RWPE1 (cell line): ENCODE data around the gene CD247.

ENCODE experiments used
- CTCF ChIA-PET: fragments of 350-600 bp; sonication (Branson Sonifier 250); formaldehyde crosslinking; extraction: SDS; loops from one replicate; lab custom pipeline; 2021; lab: Yijun Ruan, JAX
- POLR2A ChIA-PET: fragments of 400-600 bp; formaldehyde crosslinking; extraction: SDS; loops from one replicate; lab custom pipeline; 2020; ENCODE audit warnings: antibody characterized with exemption; ENCODE audit not compliant: low non-redundant PET; lab: Yijun Ruan, JAX
- DNase-seq: peaks from one replicate; pipeline ENCODE4 v3.0.0; 2012; ENCODE audit warnings: low spot score
- H3K27ac ChIP-seq: fragments of 450-650 bp; 2 replicates; pipeline ENCODE4 v1.5.1; 2017
- CTCF ChIP-seq: fragments of 450-650 bp; conservative IDR thresholded peaks from 2 replicates; pipeline ENCODE4 v1.5.1; 2017; ENCODE audit warnings: low read depth, mild to moderate bottlenecking

CD247 gene

GRCh38 chr1:167483790-167484189 is 34.5 kb downstream of the CD247 start:
- POLR2A ChIA-PET, result no interaction called here
- CTCF ChIA-PET, result no interaction called here
- TF ChIP-seq CTCF, result no peak
- no peak overlapping the region for H3K27ac ChIP-seq
- no peak for DNase-seq

- CTCF ChIA-PET, result no interaction called here
- no peak for TF ChIP-seq CTCF
Measured at GRCh38 chr1:167482184-167482583, 36.1 kb downstream of the CD247 start.

GRCh38 chr1:167479331-167479979 is 38.9 kb downstream of the CD247 start:
- ChIA-PET POLR2A (no interaction called here), CTCF (no interaction called here)
- TF ChIP-seq CTCF, result no peak
- no peak overlapping the region for H3K27ac ChIP-seq
- DNase-seq, result no peak

More at GRCh38 chr1:167482184-167482583, 36.1 kb downstream of the CD247 start:
- no peak for DNase-seq
- no peak overlapping the region for H3K27ac ChIP-seq
- POLR2A ChIA-PET, result no interaction called here

GRCh38 chr1:167477986-167478385 is 40.3 kb downstream of the CD247 start:
- no peak overlapping the region for H3K27ac ChIP-seq
- CTCF ChIA-PET, result no interaction called here
- no peak for TF ChIP-seq CTCF
- DNase-seq, result no peak
- POLR2A ChIA-PET, result no interaction called here

GRCh38 chr1:167476061-167476460 is 42.3 kb downstream of the CD247 start:
- no peak for TF ChIP-seq CTCF
- no peak for DNase-seq
- ChIA-PET CTCF (no interaction called here), POLR2A (no interaction called here)
- no peak overlapping the region for H3K27ac ChIP-seq

GRCh38 chr1:167474191-167474641 is 44.1 kb downstream of the CD247 start:
- DNase-seq, result no peak
- H3K27ac ChIP-seq, result no peak overlapping the region
- no peak for TF ChIP-seq CTCF
- ChIA-PET CTCF (no interaction called here), POLR2A (no interaction called here)
